Pulmonary artery endothelial cell (primary cell): Measurements from ENCODE around the gene IGF2BP2. TPM values are rescaled to one million over a fixed set of nuclear protein-coding genes. Genes with fewer than 3 reads are reported as not detected.
"Not testable (repeated sequence)": the region's sequence is repeated elsewhere in the genome, so short reads cannot be mapped to it uniquely, and the experiment has no call there.

ENCODE experiments used
- DNase-seq: peaks from one replicate; pipeline ENCODE4 v3.0.0-alpha.2; 2011; ENCODE audit warnings: low read depth, low spot score
- total RNA-seq: library from RNA; depleted of rRNA; stranded (reverse); fragments of >200 nt; gene quantifications from 2 replicates; pipeline ENCODE4 v1.2.3, GENCODE V29; 2014

The IGF2BP2 gene
- total RNA-seq, 1 donor from 2014 or later: 62.0 TPM

GRCh38 chr3:185838417-185838989, 13.7 kb upstream of the IGF2BP2 start:
- not testable (repeated sequence) for DNase-seq

DNA sequence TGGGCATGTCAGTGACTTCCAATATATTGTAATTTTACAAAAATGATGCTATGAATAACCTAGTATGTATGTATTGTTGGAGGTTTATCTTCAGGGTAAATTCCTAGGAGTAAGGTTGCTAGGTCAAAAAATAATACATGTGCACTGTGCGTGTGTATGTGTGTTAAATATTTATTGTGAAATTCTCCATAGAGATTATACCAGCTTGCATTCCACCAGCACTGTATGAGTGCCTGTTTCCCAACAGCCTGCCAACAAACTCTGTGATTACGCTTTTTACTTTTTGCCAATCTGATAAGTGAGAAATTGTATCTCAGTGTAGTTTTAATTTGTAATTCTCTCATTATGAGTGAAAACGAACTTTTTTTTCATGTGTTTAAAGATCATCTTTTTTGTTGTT, 12.6 kb upstream of the IGF2BP2 start:
- no peak for DNase-seq

DNA sequence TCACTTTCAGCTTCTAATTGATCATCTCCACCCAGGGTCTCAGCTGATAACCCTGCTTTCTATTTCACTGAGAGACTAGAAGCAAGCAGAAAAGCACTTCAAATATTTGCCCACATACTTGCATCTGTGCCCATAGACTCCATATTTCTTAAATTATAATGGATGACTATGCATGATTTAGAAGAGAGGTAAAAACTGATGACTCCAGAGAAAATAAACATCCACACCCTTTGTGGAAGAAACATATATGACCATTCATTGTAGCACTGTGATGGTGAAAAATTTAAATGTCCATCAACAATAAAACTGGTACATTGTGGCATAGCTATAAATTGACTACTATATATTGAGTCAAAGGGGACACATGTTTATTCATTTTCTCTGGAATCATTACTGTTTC, 7.1 kb upstream of the IGF2BP2 start:
- no peak for DNase-seq

- DNase-seq: no peak
Measured at GRCh38 chr3:185831195-185831594, 6.4 kb upstream of the IGF2BP2 start.

- DNase-seq: no peak
Measured at GRCh38 chr3:185830018-185830797, 5.4 kb upstream of the IGF2BP2 start.

DNA sequence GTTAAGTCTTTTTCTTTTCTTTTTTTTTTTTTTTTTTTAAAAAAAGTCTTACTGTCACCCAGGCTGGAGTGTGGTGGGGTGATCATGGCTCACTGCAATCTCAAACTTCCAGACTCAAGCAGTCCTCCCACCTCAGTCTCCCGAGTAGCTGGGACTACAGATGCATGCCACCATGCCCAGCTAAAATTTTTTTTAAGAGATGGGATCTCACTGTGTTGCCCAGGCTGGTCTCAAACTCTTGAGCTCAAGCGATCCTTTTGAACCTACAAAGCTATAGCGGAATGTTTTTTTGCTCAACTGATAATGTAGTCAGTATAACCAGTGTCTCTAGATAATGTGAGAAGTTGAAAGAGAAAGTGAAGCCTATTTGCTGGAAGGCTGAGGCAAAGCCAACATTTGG, 3.9 kb upstream of the IGF2BP2 start:
- no peak for DNase-seq

- DNase-seq: no peak
Measured at GRCh38 chr3:185827595-185828344, 2.9 kb upstream of the IGF2BP2 start.

DNA sequence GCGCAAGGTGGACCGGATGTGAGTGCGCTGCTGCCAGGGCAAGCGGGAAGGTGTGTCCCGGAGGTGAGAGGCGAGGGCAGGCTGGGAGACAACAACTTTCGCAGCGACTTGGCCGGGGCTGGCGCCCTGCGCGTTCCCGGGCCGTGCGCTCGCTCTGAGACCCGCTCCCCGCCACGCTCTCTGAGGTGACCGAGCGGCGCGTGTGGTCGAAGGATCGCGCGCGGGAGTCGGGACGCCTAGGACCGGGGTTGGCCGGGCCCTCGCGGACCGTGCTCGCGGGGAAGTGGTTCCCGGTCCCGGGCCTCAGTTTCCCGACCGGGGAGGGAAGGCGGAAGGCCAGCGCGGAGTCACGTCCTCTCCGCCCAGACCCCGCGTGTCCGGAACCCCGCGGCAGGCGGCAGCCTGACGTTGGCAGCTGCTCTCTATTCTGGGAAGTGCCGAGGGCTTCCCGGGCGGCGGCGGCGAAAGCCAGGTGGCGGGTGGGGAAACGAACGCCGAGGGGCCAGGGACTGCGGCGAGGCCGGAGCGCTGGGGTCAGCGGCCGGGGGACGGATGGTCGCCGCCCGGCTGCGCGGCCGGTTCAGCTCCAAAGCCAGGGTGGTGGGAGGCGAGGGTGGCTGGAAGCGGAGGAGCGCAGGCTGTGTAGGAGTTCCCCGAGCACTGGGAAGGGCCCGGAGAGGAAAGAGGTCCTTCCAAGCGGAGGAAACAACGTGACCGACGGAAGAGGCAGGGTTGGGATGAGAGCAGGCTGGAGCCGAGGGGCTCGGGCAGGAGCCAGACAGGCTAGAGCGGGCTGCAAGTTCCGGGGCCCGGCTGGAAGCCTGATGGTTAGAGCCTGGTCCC, 1.0 kb upstream of the IGF2BP2 start:
- no peak for DNase-seq

DNA sequence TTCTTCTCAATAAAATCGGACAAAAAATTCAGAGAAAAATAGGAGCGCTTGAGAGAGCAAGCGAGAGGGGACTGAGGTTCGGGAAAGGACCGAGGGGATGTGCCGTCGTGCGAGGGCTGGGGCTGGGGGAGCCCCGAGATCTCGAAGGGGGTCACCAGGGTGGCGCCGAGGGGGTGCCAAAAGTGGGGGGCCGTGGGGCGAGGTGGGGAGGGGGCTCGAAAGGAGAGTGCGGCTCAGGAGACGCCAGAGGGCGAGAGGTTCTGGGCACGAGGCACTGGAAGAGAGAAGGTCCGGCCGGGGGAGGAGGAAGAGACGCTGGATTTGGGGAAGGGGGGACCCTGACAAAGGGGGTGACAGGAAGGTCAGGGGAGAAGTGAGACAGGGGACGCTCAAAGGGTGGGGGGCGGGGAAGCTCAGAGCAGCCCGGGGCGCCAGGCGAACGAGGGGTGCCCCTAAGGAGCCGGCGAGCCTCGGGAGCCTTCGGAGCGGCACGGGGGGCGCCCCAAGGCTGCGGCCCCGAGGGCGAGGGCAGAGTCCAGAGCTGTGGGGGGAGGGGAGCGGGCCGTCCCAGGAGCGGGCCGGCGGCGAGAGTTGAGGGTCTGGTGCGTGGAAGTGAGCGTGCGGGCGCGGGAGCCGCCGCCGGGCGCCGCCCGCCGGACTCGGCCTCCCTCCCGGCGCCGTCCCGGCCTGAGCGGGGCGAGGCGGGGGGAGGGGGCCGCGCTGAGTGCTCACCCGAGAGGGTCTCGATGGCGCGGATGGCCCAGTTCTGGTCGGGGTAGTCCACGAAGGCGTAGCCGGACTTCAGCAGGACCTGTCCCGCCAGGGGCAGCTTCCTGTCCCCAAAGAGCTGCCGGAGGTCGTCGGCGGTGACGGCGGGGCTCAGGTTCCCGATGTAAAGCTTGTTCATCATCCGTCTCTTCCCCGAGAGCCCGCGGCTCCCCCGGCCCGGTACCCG, 514 bp downstream of the IGF2BP2 start:
- no peak for DNase-seq

DNA sequence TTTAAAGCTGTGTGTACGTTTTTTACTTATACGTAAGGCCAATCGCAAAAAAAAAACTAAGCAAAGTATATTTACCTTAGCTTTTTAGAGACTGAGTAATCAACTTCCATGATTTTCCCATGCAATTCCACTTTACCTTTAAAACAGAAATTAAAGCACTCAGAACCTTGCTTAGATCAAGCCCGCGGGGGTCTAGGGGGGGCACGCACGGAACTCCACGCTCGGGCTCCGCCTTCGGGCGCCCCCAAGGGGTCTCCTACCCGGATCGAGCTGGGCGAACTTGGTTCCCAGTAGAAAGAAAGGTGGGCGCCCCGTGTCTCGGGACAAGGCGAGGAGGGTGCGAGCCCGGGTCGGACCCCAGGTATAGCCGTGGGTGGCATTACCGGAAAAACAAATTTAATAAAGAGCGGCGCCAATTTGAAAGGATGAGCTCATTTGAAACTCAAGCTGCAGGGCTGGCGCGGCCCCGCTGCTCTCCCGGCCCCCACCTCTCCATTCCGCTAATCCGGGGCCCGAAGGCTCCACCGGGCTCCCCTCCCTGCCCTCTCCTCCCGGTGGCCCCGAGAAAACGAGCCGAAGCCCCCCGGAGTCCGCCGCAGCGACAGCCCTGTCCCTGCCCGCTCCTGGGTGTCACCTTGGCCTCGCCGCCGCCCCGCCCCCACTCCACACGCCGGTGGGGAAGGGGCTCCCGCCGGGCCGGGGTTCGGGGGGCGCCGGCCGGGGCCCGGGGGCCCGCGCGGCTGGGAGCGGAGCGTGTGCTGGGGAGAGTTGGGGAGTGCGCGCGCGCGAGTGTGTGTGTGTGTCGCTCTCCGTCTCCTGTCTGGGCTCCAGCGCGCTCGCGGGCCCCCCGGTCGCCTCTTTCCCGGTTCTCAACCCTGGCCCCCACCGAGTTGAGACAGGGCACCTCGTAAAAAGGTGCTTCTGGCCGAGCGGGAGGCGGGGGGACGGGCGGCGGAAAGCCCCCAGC, 1.5 kb downstream of the IGF2BP2 start:
- DNase-seq: no peak

DNA sequence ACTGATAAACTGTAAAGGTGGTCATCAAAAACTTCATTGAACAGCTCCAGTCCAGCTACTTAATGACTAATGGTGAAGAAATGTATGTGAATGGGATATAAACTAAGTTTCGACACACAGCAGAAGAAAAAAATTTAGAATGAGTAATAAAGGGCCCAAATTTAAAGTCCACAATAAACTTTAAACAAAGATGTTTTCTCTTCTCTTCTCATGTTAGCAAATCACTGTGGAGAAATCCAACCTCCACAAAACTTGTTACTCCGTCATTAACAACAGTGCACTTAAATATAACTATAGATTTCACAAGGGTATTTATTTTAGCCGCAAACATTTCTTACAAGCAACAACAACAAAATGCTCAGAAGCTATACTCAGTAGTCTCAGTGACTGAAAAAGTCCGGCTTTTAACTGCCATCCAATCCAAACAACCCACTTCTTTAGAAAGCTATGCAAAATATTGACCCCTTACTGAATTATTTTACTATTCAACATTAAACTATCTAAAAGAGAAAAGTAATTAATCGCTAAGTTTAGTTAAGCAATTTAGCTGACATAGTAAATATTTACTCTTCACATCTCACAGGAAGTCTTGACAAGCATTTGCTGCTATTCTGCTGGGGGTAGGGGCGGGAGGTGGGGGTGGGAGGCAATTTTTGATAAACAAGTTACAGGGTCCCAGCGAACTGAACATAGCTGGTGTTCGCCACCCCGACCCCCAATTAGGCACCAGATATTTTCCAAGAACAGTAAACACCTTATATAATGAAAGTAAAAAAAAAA, 2.4 kb downstream of the IGF2BP2 start:
- DNase-seq: no peak

- DNase-seq: peak; percentile 52
Measured at GRCh38 chr3:185820973-185821758, 3.7 kb downstream of the IGF2BP2 start.

GRCh38 chr3:185818267-185818875, 6.5 kb downstream of the IGF2BP2 start:
- no peak for DNase-seq

- no peak for DNase-seq
Measured at GRCh38 chr3:185815391-185816282, 9.2 kb downstream of the IGF2BP2 start.

- no peak for DNase-seq
Measured at GRCh38 chr3:185813691-185814215, 11.1 kb downstream of the IGF2BP2 start.

- DNase-seq: no peak
Measured at GRCh38 chr3:185813205-185813604, 11.6 kb downstream of the IGF2BP2 start.
